Skeletal muscle tissue (tissue), 4 donors: Measurements from ENCODE around the gene KYNU. TPM values are rescaled to one million over a fixed set of nuclear protein-coding genes. Genes with fewer than 3 reads are reported as not detected.
"Not testable (repeated sequence)": the region's sequence is repeated elsewhere in the genome, so short reads cannot be mapped to it uniquely, and the experiment has no call there.

ENCODE experiments used
- H3K27ac ChIP-seq: one replicate; pipeline ENCODE4 v1.7.0; 2013; ENCODE audit warnings: mild to moderate bottlenecking, low read depth, low read length, inconsistent platforms
- H3K27me3 ChIP-seq, 3 donors: one replicate each; pipeline ENCODE4 v1.7.0; 2013; ENCODE audit warnings: low read length in 3 of 3; ENCODE audit not compliant: control insufficient read depth in 3 of 3, insufficient read depth in 3 of 3
- H3K36me3 ChIP-seq, 3 donors: one replicate each; pipeline ENCODE4 v1.7.0; 2013; ENCODE audit warnings: low read length in 3 of 3; ENCODE audit not compliant: control insufficient read depth in 3 of 3, insufficient read depth in 3 of 3
- H3K4me1 ChIP-seq, 3 donors: one replicate each; pipeline ENCODE4 v1.7.0; 2013; ENCODE audit warnings: low read length in 3 of 3, mild to moderate bottlenecking in 3 of 3; ENCODE audit not compliant: control insufficient read depth in 3 of 3, insufficient read depth in 3 of 3
- H3K4me3 ChIP-seq, 3 donors: one replicate each; pipeline ENCODE4 v1.7.0; 2013; ENCODE audit warnings: low read length in 3 of 3
- H3K9ac ChIP-seq, 3 donors: one replicate each; pipeline ENCODE4 v1.7.0; 2013; ENCODE audit warnings: low read length in 3 of 3, mild to moderate bottlenecking in 3 of 3, moderate library complexity in 2 of 3, low read depth in 1 of 3
- H3K9me3 ChIP-seq, 3 donors: one replicate each; pipeline ENCODE4 v1.7.0; 2013; ENCODE audit warnings: low read length in 3 of 3; ENCODE audit not compliant: control insufficient read depth in 3 of 3
- total RNA-seq: library from RNA; depleted of rRNA; stranded (reverse); fragments of >200 nt; gene quantifications from one replicate; pipeline ENCODE4 v1.2.3, GENCODE V29; 2014
- donor health status: Osteomylitis.

The KYNU gene
- total RNA-seq, 1 donor from 2014 or later, result 1.0 TPM

- H3K4me3 ChIP-seq, result no peak overlapping the region
- no peak overlapping the region for H3K9ac ChIP-seq
- no peaks in the 10 kb centered on the region for H3K4me1 ChIP-seq
- H3K36me3 ChIP-seq, result no peaks in the 10 kb centered on the region
- H3K27me3 ChIP-seq, result no peaks in the 10 kb centered on the region
- H3K27ac ChIP-seq, result no peak overlapping the region
- peaks cover 0 to 2% (median 0%) of the 10 kb centered on the region in 3 donors for H3K9me3 ChIP-seq
Measured at GRCh38 chr2:142878031-142878678, 691 bp downstream of the KYNU start.

GRCh38 chr2:142879151-142879550, 1.7 kb downstream of the KYNU start:
- no peak overlapping the region for H3K4me3 ChIP-seq

GRCh38 chr2:142880279-142880678, 2.8 kb downstream of the KYNU start:
- H3K27ac ChIP-seq, result no peak overlapping the region
- H3K9me3 ChIP-seq, result peaks cover 0 to 2% (median 0%) of the 10 kb centered on the region in 3 donors
- H3K36me3 ChIP-seq, result no peaks in the 10 kb centered on the region
- no peaks in the 10 kb centered on the region for H3K4me1 ChIP-seq
- no peaks in the 10 kb centered on the region for H3K27me3 ChIP-seq
- H3K4me3 ChIP-seq, result no peak overlapping the region
- no peak overlapping the region for H3K9ac ChIP-seq

More at GRCh38 chr2:142879151-142879550, 1.7 kb downstream of the KYNU start:
- no peaks in the 10 kb centered on the region for H3K4me1 ChIP-seq
- no peak overlapping the region for H3K9ac ChIP-seq
- H3K36me3 ChIP-seq, result no peaks in the 10 kb centered on the region
- peaks cover 0 to 2% (median 0%) of the 10 kb centered on the region in 3 donors for H3K9me3 ChIP-seq
- no peak overlapping the region for H3K27ac ChIP-seq
- no peaks in the 10 kb centered on the region for H3K27me3 ChIP-seq

GRCh38 chr2:142881619-142882018, 4.2 kb downstream of the KYNU start:
- Histone ChIP-seq H3K27me3 (no peaks in the 10 kb centered on the region), H3K36me3 (no peaks in the 10 kb centered on the region), H3K9ac (no peak overlapping the region), H3K4me1 (no peaks in the 10 kb centered on the region), H3K27ac (no peak overlapping the region), H3K4me3 (no peak overlapping the region), H3K9me3 (peaks cover 0 to 2% (median 0%) of the 10 kb centered on the region in 3 donors)

GRCh38 chr2:142882500-142882899, 5.0 kb downstream of the KYNU start:
- not testable (repeated sequence) for H3K4me1 ChIP-seq, H3K27me3 ChIP-seq, H3K9me3 ChIP-seq, H3K9ac ChIP-seq, H3K27ac ChIP-seq, H3K36me3 ChIP-seq, H3K4me3 ChIP-seq

- no peak overlapping the region for H3K27ac ChIP-seq
- peaks cover 0 to 2% (median 0%) of the 10 kb centered on the region in 3 donors for H3K9me3 ChIP-seq
- no peaks in the 10 kb centered on the region for H3K36me3 ChIP-seq
- H3K27me3 ChIP-seq, result no peaks in the 10 kb centered on the region
- H3K9ac ChIP-seq, result no peak overlapping the region
- H3K4me3 ChIP-seq, result no peak overlapping the region
- H3K4me1 ChIP-seq, result no peaks in the 10 kb centered on the region
Measured at GRCh38 chr2:142883526-142883925, 6.1 kb downstream of the KYNU start.

- Histone ChIP-seq H3K4me3 (no peak overlapping the region), H3K9ac (no peak overlapping the region), H3K9me3 (peaks cover 0 to 2% (median 0%) of the 10 kb centered on the region in 3 donors), H3K27me3 (no peaks in the 10 kb centered on the region), H3K36me3 (no peaks in the 10 kb centered on the region), H3K4me1 (no peaks in the 10 kb centered on the region), H3K27ac (no peak overlapping the region)
Measured at GRCh38 chr2:142885543-142885942, 8.1 kb downstream of the KYNU start.

GRCh38 chr2:142892715-142893114, 15.3 kb downstream of the KYNU start:
- Histone ChIP-seq H3K27me3 (no peaks in the 10 kb centered on the region), H3K4me3 (no peak overlapping the region), H3K4me1 (no peaks in the 10 kb centered on the region), H3K9ac (no peak overlapping the region), H3K36me3 (no peaks in the 10 kb centered on the region), H3K9me3 (no peaks in the 10 kb centered on the region), H3K27ac (no peak overlapping the region)

GRCh38 chr2:142893241-142893640, 15.8 kb downstream of the KYNU start:
- H3K9me3 ChIP-seq, result no peaks in the 10 kb centered on the region
- H3K27ac ChIP-seq, result no peak overlapping the region
- no peaks in the 10 kb centered on the region for H3K4me1 ChIP-seq

GRCh38 chr2:142897807-142898206, 20.3 kb downstream of the KYNU start:
- Histone ChIP-seq H3K9ac (no peak overlapping the region), H3K4me3 (no peak overlapping the region), H3K27ac (no peak overlapping the region), H3K36me3 (no peaks in the 10 kb centered on the region), H3K27me3 (no peaks in the 10 kb centered on the region), H3K9me3 (no peaks in the 10 kb centered on the region), H3K4me1 (no peaks in the 10 kb centered on the region)

More at GRCh38 chr2:142893241-142893640, 15.8 kb downstream of the KYNU start:
- Histone ChIP-seq H3K9ac (no peak overlapping the region), H3K27me3 (no peaks in the 10 kb centered on the region), H3K36me3 (no peaks in the 10 kb centered on the region), H3K4me3 (no peak overlapping the region)
